Astrocyte (in vitro differentiated cells and primary cell): Measurements from ENCODE around the gene GPD2. TPM values are rescaled to one million over a fixed set of nuclear protein-coding genes. Genes with fewer than 3 reads are reported as not detected.
A peak's percentile ranks its signal among the peaks of the same experiment; 100 is the strongest.

Source experiments
- DNase-seq: peaks from one replicate; pipeline ENCODE4 v3.0.0-alpha.2; 2010; ENCODE audit warnings: low read depth
- FAIRE-seq: peaks from 2 replicates; lab custom pipeline; 2011; peaks lifted over from hg19 to GRCh38; lab: Jason Lieb, UNC
- H2AFZ ChIP-seq: 2 replicates; pipeline ENCODE4 v1.6.0; 2012; ENCODE audit warnings: low read depth, low read length, inconsistent platforms
- H3K27ac ChIP-seq: 2 replicates; pipeline ENCODE4 v1.5.1; 2011; ENCODE audit warnings: low read depth, low read length, inconsistent platforms
- H3K27me3 ChIP-seq: 2 replicates; pipeline ENCODE4 v1.6.0; 2011; ENCODE audit warnings: low read length, inconsistent platforms; ENCODE audit not compliant: insufficient read depth
- H3K36me3 ChIP-seq: 2 replicates; pipeline ENCODE4 v1.5.1; 2011; ENCODE audit warnings: low read length, inconsistent platforms; ENCODE audit not compliant: insufficient read depth
- H3K4me1 ChIP-seq: 2 replicates; pipeline ENCODE4 v1.5.1; 2011; ENCODE audit warnings: low read length, inconsistent platforms; ENCODE audit not compliant: insufficient read depth
- H3K4me2 ChIP-seq: 2 replicates; pipeline ENCODE4 v1.6.0; 2012; ENCODE audit warnings: low read length, inconsistent platforms
- H3K4me3 ChIP-seq: 2 replicates; pipeline ENCODE4 v1.5.1; 2011; ENCODE audit warnings: low read depth, mild to moderate bottlenecking, low read length, inconsistent platforms; ENCODE audit not compliant: insufficient read depth
- H3K79me2 ChIP-seq: 2 replicates; pipeline ENCODE4 v1.6.0; 2012; ENCODE audit warnings: mild to moderate bottlenecking, low read length, inconsistent platforms; ENCODE audit not compliant: insufficient read depth
- H3K9ac ChIP-seq: 2 replicates; pipeline ENCODE4 v1.6.0; 2012; ENCODE audit warnings: mild to moderate bottlenecking, low read length, inconsistent platforms
- H3K9me3 ChIP-seq: 2 replicates; pipeline ENCODE4 v1.5.1; 2012; ENCODE audit warnings: low read depth, mild to moderate bottlenecking, low read length, inconsistent platforms; ENCODE audit not compliant: insufficient read depth
- H4K20me1 ChIP-seq: 2 replicates; pipeline ENCODE4 v1.6.0; 2012; ENCODE audit warnings: low read length, inconsistent platforms; ENCODE audit not compliant: insufficient read depth
- H3K27ac Mint-ChIP-seq: one replicate; pipeline ENCODE4 v1.8.0; 2021; ENCODE audit warnings: mild to moderate bottlenecking, mixed read lengths; ENCODE audit not compliant: unreplicated experiment
- H3K27me3 Mint-ChIP-seq: one replicate; pipeline ENCODE4 v1.8.0; 2021; ENCODE audit warnings: low read depth, mixed read lengths; ENCODE audit not compliant: unreplicated experiment
- H3K36me3 Mint-ChIP-seq: one replicate; pipeline ENCODE4 v1.8.0; 2021; ENCODE audit warnings: low read depth, mixed read lengths; ENCODE audit not compliant: unreplicated experiment
- H3K4me1 Mint-ChIP-seq: one replicate; pipeline ENCODE4 v1.8.0; 2021; ENCODE audit warnings: low read depth, mixed read lengths; ENCODE audit not compliant: unreplicated experiment
- H3K4me3 Mint-ChIP-seq: one replicate; pipeline ENCODE4 v1.8.0; 2021; ENCODE audit warnings: mild to moderate bottlenecking, moderate library complexity, mixed read lengths; ENCODE audit not compliant: unreplicated experiment
- H3K9me3 Mint-ChIP-seq: one replicate; pipeline ENCODE4 v1.8.0; 2021; ENCODE audit warnings: mild to moderate bottlenecking, mixed read lengths; ENCODE audit not compliant: unreplicated experiment
- EZH2 ChIP-seq: IDR thresholded peaks from 2 replicates; pipeline ENCODE4 v1.6.1; 2012; ENCODE audit warnings: mild to moderate bottlenecking, low read length, inconsistent platforms; ENCODE audit not compliant: insufficient read depth
- total RNA-seq: library from RNA; stranded (reverse); gene quantifications from 2 replicates; pipeline ENCODE4 v1.2.1, GENCODE V29; 2021
- TF ChIP-seq, protein P1 (sequence below): IDR thresholded peaks from 2 replicates; pipeline ENCODE4 v1.5.1; 2011; ENCODE audit warnings: low read depth, mild to moderate bottlenecking, inconsistent platforms, low read length, moderate library complexity; ENCODE audit not compliant: insufficient read depth

GPD2 gene
- total RNA-seq, 1 donor from 2014 or later: 29.0 TPM

DNA sequence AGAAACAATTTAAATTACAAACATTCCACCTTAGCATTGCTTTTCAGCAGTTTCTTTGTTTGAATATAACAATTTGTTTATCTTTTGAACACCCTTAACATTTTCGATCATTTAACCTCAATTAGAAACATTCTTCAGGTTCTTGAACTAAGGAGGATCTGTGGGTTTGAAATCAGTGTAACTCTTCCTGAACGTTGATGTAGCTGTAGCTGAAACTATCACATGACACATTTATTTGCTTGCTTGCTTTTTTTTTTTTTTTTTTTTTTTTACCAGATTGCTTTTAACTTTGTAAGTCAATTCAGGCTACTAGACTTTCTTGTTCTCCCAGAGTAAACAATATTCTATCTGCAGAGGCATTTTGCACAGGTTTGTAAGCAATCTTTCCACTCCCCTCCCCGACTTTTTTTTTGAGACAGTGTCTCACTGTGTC, 47.6 kb downstream of the GPD2 start:
- H3K36me3 ChIP-seq: no peaks in the 10 kb centered on the region
- H3K9me3 Mint-ChIP-seq: no peaks in the 10 kb centered on the region
- H3K9ac ChIP-seq: no peak overlapping the region
- H3K4me1 Mint-ChIP-seq: peaks cover 10% of the 10 kb centered on the region
- H3K4me2 ChIP-seq: no peak overlapping the region
- no peaks in the 10 kb centered on the region for H3K27me3 ChIP-seq
- H3K4me3 ChIP-seq: no peak overlapping the region
- no peaks in the 10 kb centered on the region for H3K27me3 Mint-ChIP-seq
- no peak overlapping the region for H2AFZ ChIP-seq
- H3K36me3 Mint-ChIP-seq: no peaks in the 10 kb centered on the region
- no peak overlapping the region for H3K27ac Mint-ChIP-seq
- no peaks in the 10 kb centered on the region for H4K20me1 ChIP-seq
- no peak for TF ChIP-seq EZH2
- TF ChIP-seq, protein P1, sequence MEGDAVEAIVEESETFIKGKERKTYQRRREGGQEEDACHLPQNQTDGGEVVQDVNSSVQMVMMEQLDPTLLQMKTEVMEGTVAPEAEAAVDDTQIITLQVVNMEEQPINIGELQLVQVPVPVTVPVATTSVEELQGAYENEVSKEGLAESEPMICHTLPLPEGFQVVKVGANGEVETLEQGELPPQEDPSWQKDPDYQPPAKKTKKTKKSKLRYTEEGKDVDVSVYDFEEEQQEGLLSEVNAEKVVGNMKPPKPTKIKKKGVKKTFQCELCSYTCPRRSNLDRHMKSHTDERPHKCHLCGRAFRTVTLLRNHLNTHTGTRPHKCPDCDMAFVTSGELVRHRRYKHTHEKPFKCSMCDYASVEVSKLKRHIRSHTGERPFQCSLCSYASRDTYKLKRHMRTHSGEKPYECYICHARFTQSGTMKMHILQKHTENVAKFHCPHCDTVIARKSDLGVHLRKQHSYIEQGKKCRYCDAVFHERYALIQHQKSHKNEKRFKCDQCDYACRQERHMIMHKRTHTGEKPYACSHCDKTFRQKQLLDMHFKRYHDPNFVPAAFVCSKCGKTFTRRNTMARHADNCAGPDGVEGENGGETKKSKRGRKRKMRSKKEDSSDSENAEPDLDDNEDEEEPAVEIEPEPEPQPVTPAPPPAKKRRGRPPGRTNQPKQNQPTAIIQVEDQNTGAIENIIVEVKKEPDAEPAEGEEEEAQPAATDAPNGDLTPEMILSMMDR: no peak
- peaks cover 4% of the 10 kb centered on the region for H3K4me1 ChIP-seq
- H3K4me3 Mint-ChIP-seq: no peak overlapping the region
- H3K27ac ChIP-seq: no peak overlapping the region
- no peaks in the 10 kb centered on the region for H3K9me3 ChIP-seq
- FAIRE-seq: no peak
- peaks cover 12% of the 10 kb centered on the region for H3K79me2 ChIP-seq
- peak; percentile 26 for DNase-seq

DNA sequence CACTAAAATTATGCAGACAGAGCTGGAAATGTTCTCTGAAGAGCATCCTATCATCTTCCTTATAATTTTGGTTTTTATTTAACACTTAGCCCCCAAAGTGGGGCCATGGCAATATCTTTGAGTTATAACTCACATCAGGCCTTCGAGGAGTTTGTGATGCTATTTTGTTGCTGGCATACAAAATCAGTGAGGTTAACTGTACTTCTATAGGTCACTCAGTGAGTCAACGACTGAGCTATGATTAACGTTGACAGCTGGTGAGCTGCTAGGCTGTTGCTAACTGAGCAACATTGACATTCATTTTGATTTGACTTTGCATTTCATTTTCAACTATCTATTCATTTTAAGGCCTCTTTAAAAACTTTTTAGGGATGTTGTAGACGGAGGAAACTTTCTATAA, 50.0 kb downstream of the GPD2 start:
- peaks cover 4% of the 10 kb centered on the region for H3K4me1 ChIP-seq
- H3K27ac Mint-ChIP-seq: no peak overlapping the region
- H3K27me3 Mint-ChIP-seq: no peaks in the 10 kb centered on the region
- H3K79me2 ChIP-seq: peaks cover 14% of the 10 kb centered on the region
- no peaks in the 10 kb centered on the region for H3K36me3 Mint-ChIP-seq
- H3K4me2 ChIP-seq: no peak overlapping the region
- TF ChIP-seq, protein P1: no peak
- peaks cover 10% of the 10 kb centered on the region for H3K4me1 Mint-ChIP-seq
- H3K4me3 ChIP-seq: no peak overlapping the region
- H4K20me1 ChIP-seq: no peaks in the 10 kb centered on the region
- DNase-seq (peak; percentile 47), FAIRE-seq (no peak)
- H2AFZ ChIP-seq: no peak overlapping the region
- no peaks in the 10 kb centered on the region for H3K9me3 ChIP-seq
- no peaks in the 10 kb centered on the region for H3K36me3 ChIP-seq
- H3K27me3 ChIP-seq: no peaks in the 10 kb centered on the region
- no peak overlapping the region for H3K9ac ChIP-seq
- no peak overlapping the region for H3K27ac ChIP-seq
- H3K9me3 Mint-ChIP-seq: no peaks in the 10 kb centered on the region
- H3K4me3 Mint-ChIP-seq: no peak overlapping the region

DNA sequence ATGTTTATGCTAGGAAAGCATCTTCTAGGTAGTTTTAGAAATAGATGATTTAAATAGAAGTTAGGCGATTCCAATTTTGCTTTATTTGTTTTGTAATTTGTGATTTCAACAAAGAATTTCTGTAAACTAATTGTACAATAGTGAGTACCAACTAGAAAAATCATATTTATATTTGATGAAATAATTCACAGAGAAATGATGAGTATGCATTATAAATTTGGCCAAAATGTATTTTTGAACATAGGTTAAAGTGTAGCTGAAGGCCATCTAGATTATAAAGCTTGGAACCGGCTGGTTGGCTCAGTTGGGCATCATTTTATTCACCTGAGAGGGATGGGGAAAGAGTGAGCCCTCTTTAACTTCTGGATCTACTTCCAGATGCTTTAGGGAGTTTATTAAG, 50.4 kb downstream of the GPD2 start:
- peaks cover 8% of the 10 kb centered on the region for H3K4me1 Mint-ChIP-seq
- no peaks in the 10 kb centered on the region for H3K36me3 Mint-ChIP-seq
- Histone ChIP-seq H3K79me2 (peaks cover 14% of the 10 kb centered on the region), H3K36me3 (no peaks in the 10 kb centered on the region), H4K20me1 (no peaks in the 10 kb centered on the region), H3K27me3 (no peaks in the 10 kb centered on the region), H3K4me3 (no peak overlapping the region), H3K9ac (no peak overlapping the region), H3K4me2 (no peak overlapping the region), H3K27ac (no peak overlapping the region), H2AFZ (no peak overlapping the region), H3K9me3 (no peaks in the 10 kb centered on the region), H3K4me1 (peaks cover 4% of the 10 kb centered on the region)
- FAIRE-seq (no peak), DNase-seq (no peak)
- H3K9me3 Mint-ChIP-seq: no peaks in the 10 kb centered on the region
- no peak overlapping the region for H3K4me3 Mint-ChIP-seq
- TF ChIP-seq, protein P1: no peak
- TF ChIP-seq EZH2: no peak
- H3K27ac Mint-ChIP-seq: no peak overlapping the region
- H3K27me3 Mint-ChIP-seq: no peaks in the 10 kb centered on the region
